Measurements from ENCODE around the gene SHROOM2.

DNA sequence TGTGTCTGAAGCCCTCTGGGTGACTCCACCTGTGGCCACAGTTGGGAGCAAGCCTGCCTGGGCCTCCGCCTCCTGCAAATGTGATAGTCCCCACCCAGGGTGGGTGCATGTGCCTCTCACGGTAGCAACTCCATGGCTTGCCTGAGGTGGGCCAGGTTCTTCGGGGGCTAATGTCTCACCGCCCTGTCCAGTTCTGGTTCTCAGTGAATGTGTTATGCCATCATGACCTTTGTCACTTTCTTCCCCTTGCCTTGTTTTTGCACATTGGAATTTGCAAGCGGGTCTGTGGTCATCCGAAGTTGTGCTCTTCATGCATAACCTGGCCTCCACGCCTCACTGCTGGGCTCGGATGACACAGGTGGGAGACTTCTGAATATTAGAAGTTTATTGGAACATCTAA lies 39.7 kb downstream of the SHROOM2 start:
- TF ChIP-seq POLR2A (IDR thresholded peaks at IDR 0.05; ENCODE audit: borderline replicate concordance, extremely low read depth, insufficient read depth, insufficient read length) (no peak), CEBPB (IDR thresholded peaks at IDR 0.05; ENCODE audit: low read depth) (no peak), RAD21 (IDR thresholded peaks at IDR 0.05; ENCODE audit: low read depth) (no peak), SIN3A (IDR thresholded peaks at IDR 0.05; ENCODE audit: low read depth) (no peak), JUND (IDR thresholded peaks at IDR 0.05) (no peak), SRF (IDR thresholded peaks at IDR 0.05; ENCODE audit: low read depth) (no peak), POLR2AphosphoS5 (IDR thresholded peaks at IDR 0.05; ENCODE audit: low read depth, low read length) (no peak), YY1 (IDR thresholded peaks at IDR 0.05; ENCODE audit: extremely low read depth, insufficient replicate concordance, low read depth, low read length) (no peak), CBX3 (IDR thresholded peaks at IDR 0.05; ENCODE audit: low read depth) (no peak), EZH2 (IDR thresholded peaks at IDR 0.05) (no peak)
- TF ChIP-seq, protein P1, sequence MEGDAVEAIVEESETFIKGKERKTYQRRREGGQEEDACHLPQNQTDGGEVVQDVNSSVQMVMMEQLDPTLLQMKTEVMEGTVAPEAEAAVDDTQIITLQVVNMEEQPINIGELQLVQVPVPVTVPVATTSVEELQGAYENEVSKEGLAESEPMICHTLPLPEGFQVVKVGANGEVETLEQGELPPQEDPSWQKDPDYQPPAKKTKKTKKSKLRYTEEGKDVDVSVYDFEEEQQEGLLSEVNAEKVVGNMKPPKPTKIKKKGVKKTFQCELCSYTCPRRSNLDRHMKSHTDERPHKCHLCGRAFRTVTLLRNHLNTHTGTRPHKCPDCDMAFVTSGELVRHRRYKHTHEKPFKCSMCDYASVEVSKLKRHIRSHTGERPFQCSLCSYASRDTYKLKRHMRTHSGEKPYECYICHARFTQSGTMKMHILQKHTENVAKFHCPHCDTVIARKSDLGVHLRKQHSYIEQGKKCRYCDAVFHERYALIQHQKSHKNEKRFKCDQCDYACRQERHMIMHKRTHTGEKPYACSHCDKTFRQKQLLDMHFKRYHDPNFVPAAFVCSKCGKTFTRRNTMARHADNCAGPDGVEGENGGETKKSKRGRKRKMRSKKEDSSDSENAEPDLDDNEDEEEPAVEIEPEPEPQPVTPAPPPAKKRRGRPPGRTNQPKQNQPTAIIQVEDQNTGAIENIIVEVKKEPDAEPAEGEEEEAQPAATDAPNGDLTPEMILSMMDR (IDR thresholded peaks at IDR 0.05 in 2 of 3, conservative IDR thresholded peaks at IDR 0.05 in 1 of 3; ENCODE audit: borderline replicate concordance in 1 of 3, insufficient read depth in 1 of 3, low read depth in 2 of 3, low read length in 2 of 3): no peak
- TF ChIP-seq, protein P2, sequence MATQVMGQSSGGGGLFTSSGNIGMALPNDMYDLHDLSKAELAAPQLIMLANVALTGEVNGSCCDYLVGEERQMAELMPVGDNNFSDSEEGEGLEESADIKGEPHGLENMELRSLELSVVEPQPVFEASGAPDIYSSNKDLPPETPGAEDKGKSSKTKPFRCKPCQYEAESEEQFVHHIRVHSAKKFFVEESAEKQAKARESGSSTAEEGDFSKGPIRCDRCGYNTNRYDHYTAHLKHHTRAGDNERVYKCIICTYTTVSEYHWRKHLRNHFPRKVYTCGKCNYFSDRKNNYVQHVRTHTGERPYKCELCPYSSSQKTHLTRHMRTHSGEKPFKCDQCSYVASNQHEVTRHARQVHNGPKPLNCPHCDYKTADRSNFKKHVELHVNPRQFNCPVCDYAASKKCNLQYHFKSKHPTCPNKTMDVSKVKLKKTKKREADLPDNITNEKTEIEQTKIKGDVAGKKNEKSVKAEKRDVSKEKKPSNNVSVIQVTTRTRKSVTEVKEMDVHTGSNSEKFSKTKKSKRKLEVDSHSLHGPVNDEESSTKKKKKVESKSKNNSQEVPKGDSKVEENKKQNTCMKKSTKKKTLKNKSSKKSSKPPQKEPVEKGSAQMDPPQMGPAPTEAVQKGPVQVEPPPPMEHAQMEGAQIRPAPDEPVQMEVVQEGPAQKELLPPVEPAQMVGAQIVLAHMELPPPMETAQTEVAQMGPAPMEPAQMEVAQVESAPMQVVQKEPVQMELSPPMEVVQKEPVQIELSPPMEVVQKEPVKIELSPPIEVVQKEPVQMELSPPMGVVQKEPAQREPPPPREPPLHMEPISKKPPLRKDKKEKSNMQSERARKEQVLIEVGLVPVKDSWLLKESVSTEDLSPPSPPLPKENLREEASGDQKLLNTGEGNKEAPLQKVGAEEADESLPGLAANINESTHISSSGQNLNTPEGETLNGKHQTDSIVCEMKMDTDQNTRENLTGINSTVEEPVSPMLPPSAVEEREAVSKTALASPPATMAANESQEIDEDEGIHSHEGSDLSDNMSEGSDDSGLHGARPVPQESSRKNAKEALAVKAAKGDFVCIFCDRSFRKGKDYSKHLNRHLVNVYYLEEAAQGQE (IDR thresholded peaks at IDR 0.05; ENCODE audit: low read depth): no peak
- TF ChIP-seq, protein P3, sequence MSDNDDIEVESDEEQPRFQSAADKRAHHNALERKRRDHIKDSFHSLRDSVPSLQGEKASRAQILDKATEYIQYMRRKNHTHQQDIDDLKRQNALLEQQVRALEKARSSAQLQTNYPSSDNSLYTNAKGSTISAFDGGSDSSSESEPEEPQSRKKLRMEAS (IDR thresholded peaks at IDR 0.05): no peak
- TF ChIP-seq, protein P4, sequence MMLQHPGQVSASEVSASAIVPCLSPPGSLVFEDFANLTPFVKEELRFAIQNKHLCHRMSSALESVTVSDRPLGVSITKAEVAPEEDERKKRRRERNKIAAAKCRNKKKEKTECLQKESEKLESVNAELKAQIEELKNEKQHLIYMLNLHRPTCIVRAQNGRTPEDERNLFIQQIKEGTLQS (IDR thresholded peaks at IDR 0.05): no peak

Measured in HCT116 (cell line).